Mucosa of rectum (tissue), 2 donors: ENCODE measurements around the gene FNDC11.
"Not testable (repeated sequence)": the region's sequence is repeated elsewhere in the genome, so short reads cannot be mapped to it uniquely, and the experiment has no call there.

Experiments used
- H3K27ac ChIP-seq, 2 donors: one replicate each; pipeline ENCODE4 v1.7.0; 2013; ENCODE audit warnings: inconsistent platforms in 2 of 2, low read depth in 2 of 2, low read length in 2 of 2
- H3K27me3 ChIP-seq, 2 donors: one replicate each; pipeline ENCODE4 v1.7.0; 2013; ENCODE audit warnings: low read length in 2 of 2; ENCODE audit not compliant: control insufficient read depth in 2 of 2, insufficient read depth in 2 of 2
- H3K36me3 ChIP-seq, 2 donors: one replicate each; pipeline ENCODE4 v1.7.0; 2013; ENCODE audit warnings: low read length in 2 of 2; ENCODE audit not compliant: control insufficient read depth in 2 of 2, insufficient read depth in 2 of 2
- H3K4me1 ChIP-seq, 2 donors: one replicate each; pipeline ENCODE4 v1.7.0; 2013; ENCODE audit warnings: low read length in 2 of 2, mild to moderate bottlenecking in 1 of 2; ENCODE audit not compliant: control insufficient read depth in 2 of 2, insufficient read depth in 2 of 2
- H3K4me3 ChIP-seq, 2 donors: one replicate each; pipeline ENCODE4 v1.7.0; 2013; ENCODE audit warnings: low read length in 2 of 2
- H3K9ac ChIP-seq, 2 donors: one replicate each; pipeline ENCODE4 v1.7.0; 2013; ENCODE audit warnings: low read length in 2 of 2, low read depth in 1 of 2, mild to moderate bottlenecking in 1 of 2
- H3K9me3 ChIP-seq, 2 donors: one replicate each; pipeline ENCODE4 v1.7.0; 2013; ENCODE audit warnings: low read length in 2 of 2; ENCODE audit not compliant: control insufficient read depth in 2 of 2
- donor health status: healthy.
- donor health status: Normal muscosa, but diverticular disease.

FNDC11 gene

GRCh38 chr20:63553251-63553932 is 567 bp upstream of the FNDC11 start:
- Histone ChIP-seq H3K4me1 (peaks cover 3 to 6% of the 10 kb centered on the region in 2 donors), H3K27me3 (peaks cover 7 to 9% of the 10 kb centered on the region in 2 donors), H3K9me3 (no peaks in the 10 kb centered on the region), H3K4me3 (peak overlapping the region; percentile 48 to 57), H3K9ac (peak overlapping the region in 1 of 2 donors; percentile 48), H3K27ac (no peak overlapping the region), H3K36me3 (no peaks in the 10 kb centered on the region)

GRCh38 chr20:63554361-63555278 is 661 bp downstream of the FNDC11 start:
- H3K36me3 ChIP-seq: no peaks in the 10 kb centered on the region
- H3K4me1 ChIP-seq: peaks cover 5 to 6% of the 10 kb centered on the region in 2 donors
- no peak overlapping the region for H3K27ac ChIP-seq
- no peak overlapping the region for H3K9ac ChIP-seq
- no peaks in the 10 kb centered on the region for H3K9me3 ChIP-seq
- H3K27me3 ChIP-seq: peaks cover 0 to 4% of the 10 kb centered on the region in 2 donors
- H3K4me3 ChIP-seq: no peak overlapping the region

- Histone ChIP-seq H3K4me3 (no peak overlapping the region), H3K9ac (no peak overlapping the region), H3K27ac (no peak overlapping the region), H3K36me3 (peaks cover 7 to 8% of the 10 kb centered on the region in 2 donors), H3K27me3 (peaks cover 0 to 4% of the 10 kb centered on the region in 2 donors), H3K9me3 (no peaks in the 10 kb centered on the region), H3K4me1 (peaks cover 5 to 6% of the 10 kb centered on the region in 2 donors)
These were observed 1.9 kb downstream of the FNDC11 start for GRCh38 chr20:63555661-63556381.

- Histone ChIP-seq H3K27ac (no peak overlapping the region), H3K4me3 (no peak overlapping the region), H3K36me3 (peaks cover 7 to 13% of the 10 kb centered on the region in 2 donors), H3K27me3 (no peaks in the 10 kb centered on the region), H3K9ac (no peak overlapping the region), H3K4me1 (peaks cover 5 to 6% of the 10 kb centered on the region in 2 donors), H3K9me3 (no peaks in the 10 kb centered on the region)
These were observed 3.0 kb downstream of the FNDC11 start for GRCh38 chr20:63556873-63557478.

DNA sequence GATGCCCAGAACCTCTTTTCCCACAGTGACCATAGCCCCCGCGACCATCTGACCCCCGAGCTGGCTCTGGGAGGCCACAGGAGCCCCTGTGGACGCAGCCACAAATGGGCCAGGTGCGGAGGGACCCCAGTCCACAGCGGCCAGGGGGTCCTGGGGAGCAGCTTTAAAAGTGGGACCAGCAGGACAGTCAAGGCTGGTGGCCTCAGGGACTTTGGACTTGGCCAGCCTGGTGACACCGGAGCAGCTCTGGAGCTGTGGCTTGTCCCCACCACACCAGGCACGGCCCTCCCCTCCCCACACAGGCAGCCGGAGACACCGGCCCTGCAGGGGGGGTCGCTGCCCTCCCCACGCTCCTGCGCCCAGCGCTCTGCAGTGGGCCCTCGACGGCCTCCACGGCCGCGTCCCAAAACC is 3.5 kb downstream of the FNDC11 start:
- Histone ChIP-seq H3K36me3 (peaks cover 7 to 14% of the 10 kb centered on the region in 2 donors), H3K27me3 (no peaks in the 10 kb centered on the region), H3K27ac (no peak overlapping the region), H3K9me3 (no peaks in the 10 kb centered on the region), H3K9ac (no peak overlapping the region), H3K4me1 (peaks cover 3 to 5% of the 10 kb centered on the region in 2 donors), H3K4me3 (no peak overlapping the region)

DNA sequence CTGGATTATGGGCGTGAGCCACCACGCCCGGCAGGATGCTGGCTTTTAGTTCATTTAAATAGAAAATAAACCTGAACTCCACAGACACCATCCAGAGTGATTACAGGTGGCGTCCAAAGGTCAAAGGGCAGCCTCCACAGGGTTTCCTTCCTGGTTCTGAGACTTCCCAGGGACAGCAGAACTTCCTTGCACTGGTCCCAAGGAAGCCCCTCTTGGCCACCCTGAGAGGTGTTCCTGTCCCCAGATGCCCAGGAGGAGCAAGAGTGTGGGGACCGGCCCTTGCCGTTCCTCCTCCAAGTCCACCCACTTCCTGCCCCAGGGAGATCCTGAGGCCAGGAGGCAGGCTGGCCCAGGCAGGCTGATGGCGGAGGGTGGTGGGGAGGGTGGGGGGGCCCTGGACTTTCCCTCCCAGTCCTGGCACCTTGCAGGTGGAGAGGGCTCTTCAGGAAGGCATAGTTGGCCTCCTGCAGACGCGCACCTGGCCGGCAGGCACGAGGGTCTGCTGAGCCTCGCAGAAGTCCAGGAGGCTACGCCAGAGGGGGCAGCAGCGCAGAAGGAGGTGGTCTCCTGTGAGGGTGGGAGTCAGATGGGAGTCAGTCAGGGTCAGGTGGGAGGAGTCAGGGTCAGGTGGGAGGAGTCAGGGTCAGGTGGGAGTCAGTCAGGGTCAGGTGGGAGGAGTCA is 5.0 kb downstream of the FNDC11 start:
- Histone ChIP-seq H3K36me3 (peaks cover 18 to 25% of the 10 kb centered on the region in 2 donors), H3K9me3 (no peaks in the 10 kb centered on the region), H3K4me1 (peaks cover 0 to 2% of the 10 kb centered on the region in 2 donors), H3K4me3 (no peak overlapping the region), H3K9ac (no peak overlapping the region), H3K27ac (no peak overlapping the region), H3K27me3 (no peaks in the 10 kb centered on the region)

DNA sequence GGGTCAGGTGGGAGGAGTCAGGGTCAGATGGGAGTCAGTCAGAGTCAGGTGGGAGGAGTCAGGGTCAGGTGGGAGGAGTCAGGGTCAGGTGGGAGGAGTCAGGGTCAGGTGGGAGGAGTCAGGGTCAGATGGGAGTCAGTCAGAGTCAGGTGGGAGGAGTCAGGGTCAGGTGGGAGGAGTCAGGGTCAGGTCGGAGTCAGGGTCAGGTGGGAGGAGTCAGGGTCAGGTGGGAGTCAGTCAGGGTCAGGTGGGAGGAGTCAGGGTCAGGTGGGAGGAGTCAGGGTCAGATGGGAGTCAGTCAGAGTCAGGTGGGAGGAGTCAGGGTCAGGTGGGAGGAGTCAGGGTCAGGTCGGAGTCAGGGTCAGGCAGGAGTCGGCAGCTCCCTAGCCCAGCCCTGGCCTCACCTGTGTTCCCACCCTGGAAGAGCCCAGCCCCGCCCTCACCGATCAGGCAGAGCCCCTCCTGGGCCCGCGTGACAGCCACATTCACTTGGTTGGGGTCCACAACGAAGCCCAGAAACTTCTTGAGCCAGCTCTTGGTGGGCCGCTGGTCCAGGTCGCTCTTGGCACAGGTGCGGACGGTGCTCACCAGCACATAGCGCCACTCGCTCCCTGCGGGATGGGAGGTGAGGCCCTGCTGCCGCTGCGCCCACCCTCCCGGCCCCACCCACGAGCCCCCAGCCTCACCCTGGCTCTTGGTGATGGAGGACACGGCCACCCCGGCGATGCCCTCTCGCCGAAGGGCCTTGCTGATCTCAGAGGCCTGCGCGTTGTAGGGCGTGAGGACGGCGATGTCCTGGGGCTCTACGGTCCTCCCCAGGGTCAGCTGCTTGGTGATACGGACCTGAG is 5.8 kb downstream of the FNDC11 start:
- H3K27me3 ChIP-seq, H3K9me3 ChIP-seq, H3K27ac ChIP-seq, H3K4me3 ChIP-seq, H3K4me1 ChIP-seq, H3K9ac ChIP-seq: not testable (repeated sequence)
- peaks cover 22 to 31% of the 10 kb centered on the region in 2 donors for H3K36me3 ChIP-seq

- H3K9me3 ChIP-seq: no peaks in the 10 kb centered on the region
- H3K27ac ChIP-seq: no peak overlapping the region
- no peak overlapping the region for H3K9ac ChIP-seq
- H3K27me3 ChIP-seq: no peaks in the 10 kb centered on the region
- peaks cover 23 to 35% of the 10 kb centered on the region in 2 donors for H3K36me3 ChIP-seq
- peaks cover 0 to 2% of the 10 kb centered on the region in 2 donors for H3K4me1 ChIP-seq
- no peak overlapping the region for H3K4me3 ChIP-seq
These were observed 6.4 kb downstream of the FNDC11 start for GRCh38 chr20:63560333-63560805.
